Urothelium cell line (cell line): ENCODE data around the gene NHS.
A peak's percentile ranks its signal among the peaks of the same experiment; 100 is the strongest.
"Not testable (repeated sequence)": the region's sequence is repeated elsewhere in the genome, so short reads cannot be mapped to it uniquely, and the experiment has no call there.

Experiments used
- DNase-seq: peaks from one replicate; pipeline ENCODE4 v3.0.0; 2011; ENCODE audit warnings: low spot score, mixed read lengths
- FAIRE-seq: peaks from 2 replicates; lab custom pipeline; 2011; peaks lifted over from hg19 to GRCh38; lab: Jason Lieb, UNC

Gene NHS

DNA sequence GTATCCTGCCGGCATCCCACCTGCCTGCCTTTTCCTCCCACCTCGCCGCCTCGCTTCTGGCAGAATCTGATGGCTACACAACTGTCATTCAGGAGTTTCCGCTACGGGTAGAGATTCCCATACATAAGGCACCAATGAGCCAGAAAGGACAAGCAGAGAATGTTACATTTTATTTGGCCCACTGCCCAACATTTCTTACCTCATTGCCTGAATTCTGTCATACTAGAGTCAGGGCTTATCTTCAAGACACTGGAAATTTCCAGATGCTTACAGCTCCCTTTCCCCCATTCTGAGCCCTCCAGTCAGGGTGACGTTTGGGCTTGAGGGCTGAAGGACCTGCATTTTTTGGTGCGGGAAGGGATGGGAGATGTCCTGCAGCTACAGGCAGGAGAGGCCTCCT, 113.0 kb downstream of the NHS start:
- FAIRE-seq: no peak
- DNase-seq: no peak

DNA sequence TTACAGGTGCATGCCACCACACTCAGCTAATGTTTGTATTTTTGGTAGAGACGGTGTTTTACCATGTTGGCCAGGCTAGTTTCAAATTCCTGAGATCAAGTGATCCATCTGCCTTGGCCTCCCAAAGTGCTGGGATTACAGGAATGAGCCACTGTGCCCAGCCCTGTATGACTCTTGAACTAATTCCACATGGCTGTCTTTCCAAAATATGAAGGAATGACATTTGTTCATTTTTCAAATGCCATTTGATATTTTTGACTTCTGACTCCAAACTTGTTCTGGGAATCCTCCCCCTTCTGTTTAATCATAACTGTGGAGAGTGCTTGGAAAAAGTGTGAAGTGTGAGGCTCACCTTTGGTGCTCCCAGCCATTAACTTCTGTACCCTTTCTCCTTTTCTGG, 119.2 kb downstream of the NHS start:
- DNase-seq: no peak
- no peak for FAIRE-seq

DNA sequence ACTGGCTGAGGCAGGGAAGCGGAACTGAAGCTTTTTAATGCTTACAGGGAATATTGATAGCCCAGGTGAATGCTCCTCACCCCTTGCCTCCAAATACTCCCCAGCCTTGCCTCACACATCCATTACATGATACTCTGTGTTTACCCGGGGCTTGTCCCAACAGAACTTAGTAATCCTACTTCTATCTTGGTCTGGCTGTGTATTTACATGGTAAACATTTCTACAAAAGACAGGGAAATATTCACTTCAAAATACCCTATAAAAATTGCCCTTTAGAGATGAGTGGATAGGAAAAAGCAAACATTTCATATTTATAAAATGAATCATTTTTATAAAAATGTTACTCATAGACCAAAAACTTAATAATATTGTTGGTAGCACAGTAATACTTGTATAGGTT, 120.1 kb downstream of the NHS start:
- DNase-seq: no peak
- FAIRE-seq: no peak

DNA sequence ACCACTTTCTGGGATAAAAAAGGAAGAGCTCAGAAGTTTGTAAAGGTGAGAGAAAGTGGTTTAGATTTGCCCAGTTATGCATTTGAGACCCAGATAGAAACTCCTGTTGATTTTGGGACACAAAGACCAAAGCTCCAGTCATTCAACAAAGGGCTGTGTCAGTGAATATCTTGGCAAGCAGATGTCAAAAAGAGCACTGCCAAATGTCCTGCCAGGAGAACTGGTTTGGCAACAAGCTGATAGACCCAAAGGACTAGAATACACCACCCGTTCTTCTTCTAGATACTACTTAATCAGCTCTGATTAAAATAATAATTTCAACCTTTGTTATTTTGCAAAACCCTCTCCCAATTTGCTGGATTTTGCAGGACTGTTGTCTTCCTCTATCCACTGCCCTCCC, 121.4 kb downstream of the NHS start:
- DNase-seq (no peak), FAIRE-seq (no peak)

DNA sequence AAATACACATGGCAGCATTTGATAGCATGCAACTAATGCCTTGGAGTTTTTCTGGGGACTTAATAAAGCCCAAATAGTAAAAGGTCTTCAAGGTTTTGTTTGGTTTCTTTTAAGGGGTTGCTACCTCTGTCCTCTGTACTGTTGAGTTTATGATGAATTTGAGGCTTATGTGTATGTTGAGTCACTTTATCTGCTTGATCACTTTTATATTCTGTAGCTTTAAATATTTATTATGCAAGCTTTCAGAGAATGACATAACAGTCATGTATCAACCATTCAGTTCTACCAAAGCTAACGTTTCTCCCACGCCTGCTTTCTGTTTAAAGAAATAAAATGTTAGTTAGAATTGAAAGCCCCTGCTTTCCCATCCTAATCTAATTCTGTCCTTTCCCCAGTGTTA, 122.2 kb downstream of the NHS start:
- FAIRE-seq (no peak), DNase-seq (no peak)

DNA sequence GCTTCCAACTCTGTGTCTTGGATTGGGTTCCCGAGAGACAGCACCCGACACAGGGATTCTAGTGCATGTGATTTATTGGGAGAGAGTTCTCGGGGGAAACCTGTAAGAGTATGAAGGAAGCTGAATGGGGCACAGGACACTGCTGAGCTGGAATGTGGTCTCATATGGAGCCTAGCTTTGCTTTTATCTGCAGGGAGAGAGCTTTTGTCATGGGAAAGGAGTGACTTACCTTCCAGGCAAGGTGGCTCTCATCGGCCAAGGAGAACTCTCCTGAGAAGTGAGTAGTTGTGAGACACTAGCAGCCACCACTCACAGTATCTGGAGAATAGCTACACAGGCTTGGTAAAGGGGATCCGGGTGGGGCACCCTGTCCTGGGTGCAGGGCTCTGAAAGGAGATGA, 124.5 kb downstream of the NHS start:
- DNase-seq (no peak), FAIRE-seq (no peak)

DNA sequence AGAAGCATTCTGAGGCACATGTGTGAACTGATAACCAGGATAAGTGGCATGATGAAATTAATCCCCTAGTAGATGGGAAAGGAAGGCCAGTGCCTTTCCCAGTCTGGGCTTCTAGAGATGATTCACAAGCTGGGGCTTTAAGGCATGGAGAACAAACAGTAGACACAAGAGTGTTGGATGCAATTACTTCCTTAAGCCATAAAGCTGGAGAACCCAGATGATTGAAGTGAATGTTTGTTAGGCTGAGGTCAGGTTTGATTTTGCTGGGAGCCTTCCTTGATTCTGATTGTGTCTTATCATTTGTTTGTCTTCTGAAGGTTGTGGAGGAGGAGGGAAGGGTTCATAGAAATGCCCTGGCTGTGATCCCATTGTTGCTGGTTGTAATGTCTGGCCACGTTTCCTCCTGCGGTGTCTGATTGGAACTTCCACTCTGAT, 125.2 kb downstream of the NHS start:
- no peak for DNase-seq
- no peak for FAIRE-seq

DNA sequence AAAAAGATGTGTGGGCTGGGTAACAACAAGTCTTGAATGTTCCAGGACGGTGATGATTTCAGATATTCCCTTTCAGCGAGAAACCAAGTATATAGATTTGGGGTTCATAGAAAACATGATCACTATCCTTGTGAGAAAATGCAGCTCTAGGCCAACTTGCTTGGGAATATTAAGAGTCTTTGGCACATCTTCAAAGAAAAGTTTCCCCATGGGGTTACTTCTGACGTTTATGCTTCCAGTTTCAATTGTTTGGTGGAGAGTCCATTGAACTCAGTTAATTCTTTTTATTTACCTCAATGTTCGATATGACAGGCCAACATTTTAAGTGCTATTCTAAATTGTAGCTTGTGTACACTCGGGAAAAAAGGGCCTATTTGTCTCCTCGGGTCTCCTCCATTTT, 126.7 kb downstream of the NHS start:
- no peak for DNase-seq

DNA sequence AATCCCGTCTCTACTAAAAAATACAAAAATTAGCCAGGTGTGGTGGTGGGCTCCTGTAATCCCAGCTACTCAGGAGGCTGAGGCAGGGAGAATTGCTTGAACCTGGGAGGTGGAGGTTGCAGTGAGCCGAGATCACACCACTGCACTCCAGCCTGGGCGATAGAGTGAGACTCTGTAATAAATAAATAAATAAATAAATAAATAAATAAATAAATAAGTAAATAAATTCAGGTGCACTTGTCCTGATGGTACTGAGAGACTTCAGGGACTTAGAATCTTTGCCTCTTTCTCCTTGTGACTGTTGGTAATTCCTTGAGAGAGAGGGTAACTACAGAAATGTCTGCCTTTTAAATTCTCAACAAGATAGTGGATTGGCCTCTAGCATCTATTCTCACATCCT, 131.4 kb downstream of the NHS start:
- FAIRE-seq, DNase-seq: not testable (repeated sequence)

More for the DNA sequence above, 126.7 kb downstream of the NHS start:
- FAIRE-seq: no peak

DNA sequence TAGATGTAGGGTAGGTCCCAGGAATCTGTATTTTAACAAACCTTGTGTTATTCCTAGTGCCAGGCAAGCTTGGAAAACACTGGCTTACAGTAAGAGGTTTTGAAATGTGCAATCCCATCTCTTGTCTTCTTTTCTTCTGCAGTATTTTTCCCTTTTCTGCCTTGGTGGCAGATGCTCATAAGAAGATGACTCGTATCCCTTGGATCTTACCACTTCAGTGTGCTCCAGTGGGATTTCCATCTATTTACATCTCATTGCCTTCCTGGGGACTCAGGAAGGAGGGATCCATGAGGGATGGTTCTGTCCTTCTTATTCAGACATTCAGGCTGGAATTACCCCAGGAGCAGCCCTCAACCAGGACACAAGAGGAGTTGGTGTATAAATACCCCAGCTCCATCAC, 136.6 kb downstream of the NHS start:
- FAIRE-seq: no peak
- DNase-seq: no peak

DNA sequence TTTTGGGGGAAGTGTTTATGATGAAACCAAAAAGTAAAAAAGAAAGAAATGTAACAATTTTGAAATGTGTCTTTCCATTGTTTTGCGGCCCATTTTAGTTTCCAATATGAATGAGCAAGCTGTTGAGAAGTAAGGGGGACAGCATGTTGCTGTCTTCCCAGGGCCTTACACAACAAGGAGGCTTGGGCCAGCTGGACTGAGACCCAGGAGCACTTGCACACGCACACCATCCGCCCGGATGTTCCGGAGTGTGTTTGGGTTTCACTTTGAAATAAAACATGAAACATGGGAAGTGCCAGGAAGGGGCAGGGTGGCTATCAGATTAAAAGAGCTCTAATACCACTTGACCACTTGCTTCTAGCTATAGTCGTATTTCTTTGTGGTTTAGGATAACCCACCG, 144.4 kb downstream of the NHS start:
- DNase-seq (no peak), FAIRE-seq (no peak)

DNA sequence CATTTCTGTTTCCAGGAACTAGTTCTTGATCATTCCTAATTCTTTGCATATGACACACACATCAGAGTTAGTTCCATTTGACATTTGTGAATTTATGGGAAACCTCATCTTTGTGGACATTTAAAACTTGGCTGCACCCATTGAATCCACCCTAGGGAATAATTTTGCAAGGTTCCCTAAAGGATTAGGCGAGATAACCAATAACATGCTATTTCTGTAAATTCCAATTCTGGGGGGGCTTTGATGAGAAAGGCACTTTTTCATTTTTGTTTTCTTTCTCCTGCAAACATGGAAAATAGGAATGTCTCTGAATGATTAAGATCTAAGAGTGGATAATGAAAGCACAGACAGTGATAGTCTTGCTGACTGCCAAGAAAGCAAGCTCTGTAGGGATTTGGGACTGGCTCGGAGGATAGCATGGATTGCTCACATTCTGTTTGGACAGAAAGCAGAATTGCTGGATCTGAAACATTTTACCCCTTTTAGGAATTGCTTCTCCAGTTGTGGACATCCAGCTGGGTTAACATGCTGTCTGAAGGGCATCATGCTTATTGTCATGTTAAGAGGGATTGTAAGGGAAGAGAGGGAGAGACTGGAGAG, 145.1 kb downstream of the NHS start:
- FAIRE-seq (no peak), DNase-seq (no peak)

DNA sequence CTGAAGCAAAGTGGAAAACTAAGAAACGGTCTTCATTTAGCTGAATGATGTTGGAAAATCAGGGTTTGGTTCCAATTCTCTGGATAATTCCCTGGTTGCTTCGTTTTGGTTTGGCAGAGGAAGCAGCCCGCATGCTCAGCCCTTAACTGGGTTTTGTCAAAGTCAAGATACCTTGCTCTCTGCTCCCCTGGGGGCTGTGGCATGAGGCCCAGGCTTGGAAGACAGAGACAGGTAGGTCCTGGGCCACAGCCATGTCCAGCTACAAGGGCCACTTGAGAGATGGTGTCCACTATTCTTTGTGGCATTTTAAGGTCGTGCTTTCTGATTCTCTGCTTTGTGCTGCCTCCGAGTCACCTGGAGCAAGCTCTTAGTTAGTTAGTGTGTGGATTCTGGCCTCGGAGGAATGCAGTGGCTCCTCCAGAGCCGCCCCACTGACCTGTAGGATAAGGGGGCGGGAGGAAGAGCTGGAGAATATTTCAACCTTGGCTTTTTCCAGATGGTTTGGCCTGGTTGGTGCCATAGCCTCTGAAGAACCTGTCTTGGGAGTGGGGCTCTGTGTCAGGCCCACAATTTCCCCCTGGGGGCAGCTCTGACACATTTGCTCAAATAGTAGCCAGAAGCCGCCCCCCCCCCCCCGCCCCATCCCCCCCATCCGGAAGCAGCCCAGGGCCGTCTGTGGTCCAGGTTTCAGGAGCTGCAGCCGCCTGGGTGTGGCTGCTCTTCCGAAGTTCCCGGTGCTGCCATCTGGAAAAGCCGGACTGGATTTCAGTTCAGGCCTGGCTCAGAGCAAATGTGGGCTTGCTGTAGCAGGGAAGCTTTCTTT, 147.1 kb downstream of the NHS start:
- no peak for FAIRE-seq
- DNase-seq: peak; percentile 53

DNA sequence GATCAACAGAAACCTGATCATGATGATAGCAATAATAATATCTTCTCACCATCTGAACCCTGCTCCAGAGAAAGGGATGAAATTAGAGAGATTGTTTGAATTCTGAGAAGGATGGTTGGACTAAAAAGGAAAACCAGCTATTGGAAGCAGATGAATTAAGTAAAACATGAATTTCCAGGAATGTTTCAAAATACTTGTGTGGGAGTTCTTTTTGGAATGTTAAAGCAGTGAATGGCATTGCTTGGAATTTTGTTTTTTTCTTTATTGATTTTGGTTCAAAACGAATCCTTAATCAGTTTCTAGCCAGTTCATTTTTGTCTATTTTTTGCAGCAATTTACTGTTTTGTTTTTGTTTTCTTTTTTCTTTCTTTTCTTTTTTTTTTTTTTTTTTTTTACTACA, 150.3 kb downstream of the NHS start:
- DNase-seq (no peak), FAIRE-seq (no peak)

DNA sequence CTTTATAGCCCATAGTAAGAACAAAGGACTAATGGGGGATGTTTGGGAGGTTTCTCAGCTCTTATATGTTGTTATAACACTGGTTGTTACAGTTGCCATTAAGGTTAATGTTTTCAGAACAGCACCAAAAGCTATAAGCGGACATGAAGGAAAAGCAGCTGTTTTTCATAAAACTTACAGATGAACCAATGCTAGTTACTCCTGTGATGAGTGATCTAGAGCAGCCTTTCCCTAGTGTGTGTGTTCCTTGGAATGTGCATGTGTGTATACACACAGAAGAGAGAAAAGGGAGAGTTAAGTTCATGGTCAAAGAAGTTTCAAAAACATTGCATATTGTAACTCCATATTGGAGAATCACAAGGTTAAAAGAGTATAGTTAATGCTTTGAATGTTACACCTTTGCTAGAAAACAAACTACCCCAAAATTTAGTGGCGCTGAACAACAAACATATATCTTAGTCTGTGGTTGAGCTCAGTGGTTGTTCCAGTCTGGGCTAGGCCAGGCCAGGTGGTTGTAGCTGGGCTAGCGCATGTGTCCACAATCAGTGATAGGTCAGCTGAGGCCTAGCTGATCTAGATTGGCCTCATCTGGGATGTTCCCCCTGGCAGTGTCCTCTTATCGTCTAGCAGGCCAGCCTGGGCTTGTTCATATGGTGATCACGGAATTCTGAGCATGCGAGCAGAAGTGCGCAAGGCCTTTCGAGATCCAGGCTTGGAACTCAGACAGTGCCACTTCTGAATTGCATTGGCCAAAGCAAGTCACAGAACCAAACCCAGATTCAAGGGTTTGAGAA, 151.0 kb downstream of the NHS start:
- DNase-seq (no peak), FAIRE-seq (no peak)

DNA sequence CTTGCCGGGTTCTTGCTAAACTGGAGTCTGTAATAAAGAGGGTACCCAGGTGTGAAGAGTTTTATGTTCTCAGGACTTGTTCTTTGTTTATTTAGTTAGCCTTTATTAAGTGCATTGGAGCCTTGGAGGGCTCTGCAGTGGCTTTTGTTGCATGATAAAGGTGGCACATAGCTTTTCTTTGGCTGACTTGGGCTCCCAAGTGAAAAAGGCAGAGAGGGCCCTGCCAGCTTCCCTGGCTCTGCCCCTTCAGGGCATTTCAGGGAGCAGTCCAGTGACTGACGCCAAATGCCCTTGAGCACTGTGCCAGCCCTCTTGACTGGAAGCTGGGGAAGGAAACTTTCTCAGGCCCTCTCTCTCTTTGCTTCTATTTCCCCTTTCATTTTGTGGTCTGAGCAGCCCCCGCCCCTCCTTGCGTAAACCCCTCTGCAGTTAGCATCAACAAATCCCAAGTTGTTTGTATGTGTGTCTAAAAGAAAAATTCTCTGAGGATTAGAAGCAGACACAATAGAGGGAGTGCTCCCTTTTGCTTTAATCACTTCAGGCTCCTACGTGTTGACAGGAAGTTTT, 152.2 kb downstream of the NHS start:
- DNase-seq: no peak
- no peak for FAIRE-seq

DNA sequence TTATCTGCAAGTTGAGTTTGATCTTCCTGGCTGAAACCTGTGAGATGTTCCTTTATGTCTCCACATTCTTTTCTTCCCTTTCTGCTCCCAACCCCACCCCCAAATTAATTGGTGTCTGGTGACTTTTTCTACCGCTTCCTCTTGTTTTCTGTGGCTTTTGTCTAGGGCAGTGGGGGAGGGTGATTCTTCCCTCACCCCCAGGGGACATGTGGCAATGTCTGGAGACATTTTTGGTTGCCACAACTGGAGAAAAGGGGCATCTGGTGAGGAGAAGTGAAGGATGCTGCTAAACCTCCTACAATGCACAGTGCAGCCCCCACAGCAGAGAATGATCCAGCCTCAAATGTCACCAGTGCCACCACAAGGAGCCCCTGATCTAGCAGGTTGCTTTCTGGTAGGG, 152.9 kb downstream of the NHS start:
- no peak for FAIRE-seq
- no peak for DNase-seq

DNA sequence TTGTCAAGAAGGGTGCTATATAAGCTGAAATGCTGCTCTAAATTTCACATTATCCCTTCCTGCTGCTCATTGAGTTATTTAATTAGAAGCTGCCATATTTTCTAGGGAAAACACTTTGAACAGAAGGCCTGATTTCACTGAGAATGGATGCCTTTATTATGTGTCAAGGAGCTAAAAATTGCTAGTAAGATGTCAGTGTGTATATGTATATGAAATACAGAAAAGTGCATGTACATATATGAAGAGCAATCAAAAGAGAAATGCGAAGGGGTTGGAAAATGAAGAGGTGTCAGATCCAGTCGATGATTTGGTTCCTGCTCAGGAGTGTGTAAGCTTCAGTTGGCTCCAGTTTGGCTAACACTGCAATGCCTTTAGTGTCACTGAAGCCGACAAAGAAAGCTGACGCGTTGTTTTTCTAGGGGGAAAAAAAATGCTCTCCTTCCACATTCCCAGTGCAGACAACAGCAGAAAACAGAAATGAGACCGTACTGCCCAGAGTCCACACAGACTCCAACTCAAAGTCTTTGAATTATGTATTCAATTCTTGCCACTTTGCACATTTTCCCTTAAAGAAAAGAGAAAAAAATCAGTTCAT, 154.2 kb downstream of the NHS start:
- no peak for FAIRE-seq

DNA sequence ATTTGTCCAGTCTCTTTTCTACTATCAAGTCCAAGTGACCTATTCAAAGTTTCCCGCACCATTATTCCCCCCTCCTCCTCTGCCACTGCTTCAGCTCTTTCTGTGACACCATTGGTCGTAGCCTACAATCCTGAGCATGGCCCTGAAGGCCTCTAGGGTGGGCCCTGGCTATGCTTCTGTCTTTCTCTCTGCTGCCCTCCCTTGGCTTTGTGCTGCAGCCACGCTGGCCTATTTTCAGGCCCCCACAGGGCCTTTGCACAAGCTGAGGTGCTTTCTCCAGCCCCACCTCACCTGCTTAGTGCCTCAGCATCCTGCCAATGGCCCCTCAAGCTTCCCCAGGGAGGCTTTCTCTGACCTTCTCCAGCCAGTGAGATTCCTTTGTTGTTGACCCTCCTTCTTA, 156.5 kb downstream of the NHS start:
- FAIRE-seq (no peak), DNase-seq (no peak)

More for the DNA sequence above, 154.2 kb downstream of the NHS start:
- no peak for DNase-seq

DNA sequence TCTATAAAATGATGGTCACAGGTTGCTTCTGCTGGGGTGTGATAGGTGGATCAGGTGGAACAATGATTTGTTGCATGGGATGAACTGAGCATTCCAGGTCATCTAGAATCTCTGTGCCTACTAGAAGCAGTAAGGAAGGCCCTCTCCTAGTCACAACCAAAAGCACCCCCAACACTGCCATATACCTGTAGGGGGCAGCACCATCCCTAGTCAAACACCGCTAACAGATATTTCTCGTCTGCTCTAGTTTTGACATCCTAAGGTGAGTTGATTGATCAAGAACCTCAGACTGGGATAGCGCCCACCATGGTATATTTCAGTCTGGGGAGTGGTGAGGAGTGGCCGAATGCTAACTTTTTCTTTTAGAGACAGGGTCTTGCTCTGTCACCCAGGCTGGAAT, 160.2 kb downstream of the NHS start:
- DNase-seq (no peak), FAIRE-seq (no peak)

DNA sequence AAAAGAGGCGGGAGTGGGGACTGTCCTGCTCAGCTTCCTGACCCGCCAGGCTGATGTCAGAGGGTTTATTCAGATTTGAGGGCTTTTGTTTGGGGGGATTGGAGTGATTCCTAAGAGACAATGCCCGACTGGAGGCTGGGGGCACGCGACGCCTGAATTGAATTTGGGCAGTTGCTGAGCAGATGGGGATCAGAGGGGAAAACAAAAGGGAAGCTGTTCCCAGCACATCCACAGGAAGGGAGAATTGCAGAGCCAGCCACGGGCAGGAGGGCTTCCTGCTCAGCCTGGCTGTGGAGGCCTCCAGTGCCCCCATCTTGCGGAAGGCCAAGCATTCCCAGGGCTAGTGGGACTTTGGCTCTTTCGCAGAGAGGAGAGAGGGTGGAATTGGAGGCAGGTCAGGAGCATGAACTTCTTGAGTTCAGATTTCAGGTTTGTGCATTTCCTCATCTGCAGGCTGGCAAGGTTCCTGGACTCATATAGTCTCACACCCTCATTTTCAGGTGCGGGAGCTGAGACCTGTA, 162.8 kb downstream of the NHS start:
- no peak for DNase-seq
- FAIRE-seq: no peak
